Astrocyte (in vitro differentiated cells and primary cell): ENCODE measurements around the gene TMEM44. TPM values are rescaled to one million over a fixed set of nuclear protein-coding genes. Genes with fewer than 3 reads are reported as not detected.
"Not testable (repeated sequence)": the region's sequence is repeated elsewhere in the genome, so short reads cannot be mapped to it uniquely, and the experiment has no call there.

Source experiments
- DNase-seq: peaks from one replicate; pipeline ENCODE4 v3.0.0-alpha.2; 2010; ENCODE audit warnings: low read depth
- FAIRE-seq: peaks from 2 replicates; lab custom pipeline; 2011; peaks lifted over from hg19 to GRCh38; lab: Jason Lieb, UNC
- H2AFZ ChIP-seq: 2 replicates; pipeline ENCODE4 v1.6.0; 2012; ENCODE audit warnings: low read depth, low read length, inconsistent platforms
- H3K27ac ChIP-seq: 2 replicates; pipeline ENCODE4 v1.5.1; 2011; ENCODE audit warnings: low read depth, low read length, inconsistent platforms
- H3K27me3 ChIP-seq: 2 replicates; pipeline ENCODE4 v1.6.0; 2011; ENCODE audit warnings: low read length, inconsistent platforms; ENCODE audit not compliant: insufficient read depth
- H3K36me3 ChIP-seq: 2 replicates; pipeline ENCODE4 v1.5.1; 2011; ENCODE audit warnings: low read length, inconsistent platforms; ENCODE audit not compliant: insufficient read depth
- H3K4me1 ChIP-seq: 2 replicates; pipeline ENCODE4 v1.5.1; 2011; ENCODE audit warnings: low read length, inconsistent platforms; ENCODE audit not compliant: insufficient read depth
- H3K4me2 ChIP-seq: 2 replicates; pipeline ENCODE4 v1.6.0; 2012; ENCODE audit warnings: low read length, inconsistent platforms
- H3K4me3 ChIP-seq: 2 replicates; pipeline ENCODE4 v1.5.1; 2011; ENCODE audit warnings: low read depth, mild to moderate bottlenecking, low read length, inconsistent platforms; ENCODE audit not compliant: insufficient read depth
- H3K79me2 ChIP-seq: 2 replicates; pipeline ENCODE4 v1.6.0; 2012; ENCODE audit warnings: mild to moderate bottlenecking, low read length, inconsistent platforms; ENCODE audit not compliant: insufficient read depth
- H3K9ac ChIP-seq: 2 replicates; pipeline ENCODE4 v1.6.0; 2012; ENCODE audit warnings: mild to moderate bottlenecking, low read length, inconsistent platforms
- H3K9me3 ChIP-seq: 2 replicates; pipeline ENCODE4 v1.5.1; 2012; ENCODE audit warnings: low read depth, mild to moderate bottlenecking, low read length, inconsistent platforms; ENCODE audit not compliant: insufficient read depth
- H4K20me1 ChIP-seq: 2 replicates; pipeline ENCODE4 v1.6.0; 2012; ENCODE audit warnings: low read length, inconsistent platforms; ENCODE audit not compliant: insufficient read depth
- H3K27ac Mint-ChIP-seq: one replicate; pipeline ENCODE4 v1.8.0; 2021; ENCODE audit warnings: mild to moderate bottlenecking, mixed read lengths; ENCODE audit not compliant: unreplicated experiment
- H3K27me3 Mint-ChIP-seq: one replicate; pipeline ENCODE4 v1.8.0; 2021; ENCODE audit warnings: low read depth, mixed read lengths; ENCODE audit not compliant: unreplicated experiment
- H3K36me3 Mint-ChIP-seq: one replicate; pipeline ENCODE4 v1.8.0; 2021; ENCODE audit warnings: low read depth, mixed read lengths; ENCODE audit not compliant: unreplicated experiment
- H3K4me1 Mint-ChIP-seq: one replicate; pipeline ENCODE4 v1.8.0; 2021; ENCODE audit warnings: low read depth, mixed read lengths; ENCODE audit not compliant: unreplicated experiment
- H3K4me3 Mint-ChIP-seq: one replicate; pipeline ENCODE4 v1.8.0; 2021; ENCODE audit warnings: mild to moderate bottlenecking, moderate library complexity, mixed read lengths; ENCODE audit not compliant: unreplicated experiment
- H3K9me3 Mint-ChIP-seq: one replicate; pipeline ENCODE4 v1.8.0; 2021; ENCODE audit warnings: mild to moderate bottlenecking, mixed read lengths; ENCODE audit not compliant: unreplicated experiment
- CTCF ChIP-seq: IDR thresholded peaks from 2 replicates; pipeline ENCODE4 v1.5.1; 2011; ENCODE audit warnings: low read depth, mild to moderate bottlenecking, inconsistent platforms, low read length, moderate library complexity; ENCODE audit not compliant: insufficient read depth
- EZH2 ChIP-seq: IDR thresholded peaks from 2 replicates; pipeline ENCODE4 v1.6.1; 2012; ENCODE audit warnings: mild to moderate bottlenecking, low read length, inconsistent platforms; ENCODE audit not compliant: insufficient read depth
- total RNA-seq: library from RNA; stranded (reverse); gene quantifications from 2 replicates; pipeline ENCODE4 v1.2.1, GENCODE V29; 2021

Gene TMEM44
- total RNA-seq, 1 donor from 2014 or later = 9.8 TPM

GRCh38 chr3:194606941-194607340 lies 26.3 kb downstream of the TMEM44 start:
- FAIRE-seq = no peak

GRCh38 chr3:194606163-194606562 lies 27.1 kb downstream of the TMEM44 start:
- no peaks in the 10 kb centered on the region for H3K36me3 ChIP-seq
- Mint-ChIP-seq H3K4me1 (no peaks in the 10 kb centered on the region), H3K36me3 (peaks cover 26% of the 10 kb centered on the region), H3K4me3 (no peak overlapping the region), H3K9me3 (no peaks in the 10 kb centered on the region), H3K27ac (no peak overlapping the region), H3K27me3 (peaks cover 9% of the 10 kb centered on the region)
- H3K4me1 ChIP-seq = no peaks in the 10 kb centered on the region
- FAIRE-seq (no peak), DNase-seq (no peak)
- no peak for TF ChIP-seq EZH2
- no peak for TF ChIP-seq CTCF
- no peak overlapping the region for H3K9ac ChIP-seq
- H2AFZ ChIP-seq = no peak overlapping the region
- no peak overlapping the region for H3K4me2 ChIP-seq
- H3K79me2 ChIP-seq = no peaks in the 10 kb centered on the region
- H3K27ac ChIP-seq = no peak overlapping the region
- H4K20me1 ChIP-seq = no peaks in the 10 kb centered on the region
- H3K9me3 ChIP-seq = no peaks in the 10 kb centered on the region
- H3K27me3 ChIP-seq = no peaks in the 10 kb centered on the region
- H3K4me3 ChIP-seq = no peak overlapping the region

More at GRCh38 chr3:194606941-194607340, 26.3 kb downstream of the TMEM44 start:
- no peak overlapping the region for H3K4me3 ChIP-seq
- H3K79me2 ChIP-seq = no peaks in the 10 kb centered on the region
- H3K27me3 ChIP-seq = no peaks in the 10 kb centered on the region
- H2AFZ ChIP-seq = no peak overlapping the region
- no peak for DNase-seq
- TF ChIP-seq CTCF = no peak
- no peak for TF ChIP-seq EZH2
- H3K36me3 ChIP-seq = no peaks in the 10 kb centered on the region
- no peaks in the 10 kb centered on the region for H3K9me3 ChIP-seq
- H4K20me1 ChIP-seq = no peaks in the 10 kb centered on the region
- Mint-ChIP-seq H3K9me3 (no peaks in the 10 kb centered on the region), H3K4me3 (no peak overlapping the region), H3K36me3 (peaks cover 24% of the 10 kb centered on the region), H3K27ac (no peak overlapping the region), H3K27me3 (peaks cover 9% of the 10 kb centered on the region), H3K4me1 (no peaks in the 10 kb centered on the region)
- no peak overlapping the region for H3K9ac ChIP-seq
- H3K4me1 ChIP-seq = no peaks in the 10 kb centered on the region
- no peak overlapping the region for H3K27ac ChIP-seq
- H3K4me2 ChIP-seq = no peak overlapping the region

GRCh38 chr3:194605314-194605713 lies 27.9 kb downstream of the TMEM44 start:
- not testable (repeated sequence) for H3K27ac Mint-ChIP-seq, H3K4me3 ChIP-seq, H3K27ac ChIP-seq, FAIRE-seq, H3K36me3 ChIP-seq, DNase-seq, H3K27me3 ChIP-seq, H3K4me3 Mint-ChIP-seq, H3K4me1 ChIP-seq, H3K27me3 Mint-ChIP-seq, H3K9me3 Mint-ChIP-seq, H3K4me1 Mint-ChIP-seq, H3K79me2 ChIP-seq, H3K9ac ChIP-seq, H3K9me3 ChIP-seq, H3K4me2 ChIP-seq, H2AFZ ChIP-seq, H4K20me1 ChIP-seq
- peaks cover 24% of the 10 kb centered on the region for H3K36me3 Mint-ChIP-seq
